ENCODE results near the gene TM9SF1. TPM values are rescaled to one million over a fixed set of nuclear protein-coding genes. Genes with fewer than 3 reads are reported as not detected.

Gene TM9SF1
- total and polyA plus RNA-seq, 10 of the 15 experiments (the other 5 are each of a cell fraction or from before 2014, with no cell fraction given), result 7.2 to 39.2 (median 17.6) TPM

GRCh38 chr14:24147761-24148428 lies 47.3 kb downstream of the TM9SF1 start:
- peak; percentile 0; the same call in 2 of the 3 replicates for ATAC-seq
- Histone ChIP-seq H3K4me3 (peak overlapping the region; percentile 82), H3K27me3 (replicated peaks in 1 of 2; ENCODE audit: control insufficient read depth in 2 of 2, insufficient read depth in 2 of 2, low read length in 1 of 2) (no peaks in the 10 kb centered on the region), H3K27ac (ENCODE audit: control insufficient read depth, insufficient read depth) (peak overlapping the region; percentile 90), H3K9me3 (replicated peaks; ENCODE audit: control insufficient read depth, insufficient read depth, low read length) (no peaks in the 10 kb centered on the region; the same call in 2 of the 3 replicates), H3K36me3 (ENCODE audit: control insufficient read depth in 2 of 2, insufficient read depth in 2 of 2, low read length in 1 of 2) (peaks cover 18 to 37% of the 10 kb centered on the region in 2 experiments), H3K4me2 (ENCODE audit: control insufficient read depth, insufficient read depth) (peak overlapping the region; percentile 48), H3K4me1 (ENCODE audit: control insufficient read depth, insufficient read depth, low read length) (peaks cover 10% of the 10 kb centered on the region), H4K20me1 (ENCODE audit: control insufficient read depth, insufficient read depth) (no peaks in the 10 kb centered on the region), H3K79me2 (ENCODE audit: control insufficient read depth, insufficient read depth, low read length) (peaks cover 61% of the 10 kb centered on the region), H2AFZ (ENCODE audit: control insufficient read depth, low read depth, low read length) (no peak overlapping the region), H3K9ac (ENCODE audit: control insufficient read depth, insufficient read depth, low read length) (peak overlapping the region; percentile 81)
- ChIA-PET RAD21 (ENCODE audit: unreplicated experiment) (interaction anchor here (1.2 to 3.9 kb wide), 8 partner anchors 11 to 58 kb away, joined by 3 to 37 read pairs (median 16); partner anchors contain the start of genes DCAF11, IRF9, NRL and PCK2), SMC1A (ENCODE audit: uncharacterized antibody, unreplicated experiment) (interaction anchor here (1.1 to 4.8 kb wide), 7 partner anchors 8 to 94 kb away, joined by 4 to 54 read pairs (median 8); partner anchors contain the start of genes DCAF11, IPO4, IRF9 and NRL), CTCF (interaction anchor here (0.6 to 8.2 kb wide), 9 partner anchors 8 to 124 kb away, joined by 3 to 63 read pairs (median 5); partner anchors contain the start of genes DCAF11, IRF9, NRL and PCK2), POLR2A (interaction anchor here (0.5 to 5.8 kb wide), 13 partner anchors 9 to 369 kb away, joined by 4 to 99 read pairs (median 17); partner anchors contain the start of genes CHMP4A, DCAF11, IPO4 and IRF9)
- intact Hi-C loops (cut with micrococcal nuclease; ENCODE audit: unreplicated experiment), result loop anchor here (1.0 to 5.0 kb wide), 2 partner anchors 13 to 149 kb away; partner anchors contain the start of genes DHRS1, IRF9 and NOP9
- TSS peak; percentile 69 for BruUV-seq (replicated peaks)
- no peak for DNase-seq (ENCODE audit: low read depth, low spot score)
- TF ChIP-seq SMARCA5 (IDR thresholded peaks at IDR 0.05) (0 out of 2 replicates have a peak, but pooled peaks have one; percentile 10), GATAD2B (conservative IDR thresholded peaks at IDR 0.05; ENCODE audit: low read depth) (no peak; the same call in 1 of the 2 replicates), LARP7 (IDR thresholded peaks at IDR 0.05) (0 out of 2 replicates have a peak, but pooled peaks have one; percentile 16), BACH1 (IDR thresholded peaks at IDR 0.05; ENCODE audit: borderline replicate concordance) (0 out of 2 replicates have a peak, but pooled peaks have one; percentile 4), MXI1 (IDR thresholded peaks at IDR 0.05; ENCODE audit: low read depth, low read length) (peak; percentile 5; the same call in 1 of the 2 replicates), PML (IDR thresholded peaks at IDR 0.05; ENCODE audit: low read length) (no peak)
- TF ChIP-seq, protein P1, sequence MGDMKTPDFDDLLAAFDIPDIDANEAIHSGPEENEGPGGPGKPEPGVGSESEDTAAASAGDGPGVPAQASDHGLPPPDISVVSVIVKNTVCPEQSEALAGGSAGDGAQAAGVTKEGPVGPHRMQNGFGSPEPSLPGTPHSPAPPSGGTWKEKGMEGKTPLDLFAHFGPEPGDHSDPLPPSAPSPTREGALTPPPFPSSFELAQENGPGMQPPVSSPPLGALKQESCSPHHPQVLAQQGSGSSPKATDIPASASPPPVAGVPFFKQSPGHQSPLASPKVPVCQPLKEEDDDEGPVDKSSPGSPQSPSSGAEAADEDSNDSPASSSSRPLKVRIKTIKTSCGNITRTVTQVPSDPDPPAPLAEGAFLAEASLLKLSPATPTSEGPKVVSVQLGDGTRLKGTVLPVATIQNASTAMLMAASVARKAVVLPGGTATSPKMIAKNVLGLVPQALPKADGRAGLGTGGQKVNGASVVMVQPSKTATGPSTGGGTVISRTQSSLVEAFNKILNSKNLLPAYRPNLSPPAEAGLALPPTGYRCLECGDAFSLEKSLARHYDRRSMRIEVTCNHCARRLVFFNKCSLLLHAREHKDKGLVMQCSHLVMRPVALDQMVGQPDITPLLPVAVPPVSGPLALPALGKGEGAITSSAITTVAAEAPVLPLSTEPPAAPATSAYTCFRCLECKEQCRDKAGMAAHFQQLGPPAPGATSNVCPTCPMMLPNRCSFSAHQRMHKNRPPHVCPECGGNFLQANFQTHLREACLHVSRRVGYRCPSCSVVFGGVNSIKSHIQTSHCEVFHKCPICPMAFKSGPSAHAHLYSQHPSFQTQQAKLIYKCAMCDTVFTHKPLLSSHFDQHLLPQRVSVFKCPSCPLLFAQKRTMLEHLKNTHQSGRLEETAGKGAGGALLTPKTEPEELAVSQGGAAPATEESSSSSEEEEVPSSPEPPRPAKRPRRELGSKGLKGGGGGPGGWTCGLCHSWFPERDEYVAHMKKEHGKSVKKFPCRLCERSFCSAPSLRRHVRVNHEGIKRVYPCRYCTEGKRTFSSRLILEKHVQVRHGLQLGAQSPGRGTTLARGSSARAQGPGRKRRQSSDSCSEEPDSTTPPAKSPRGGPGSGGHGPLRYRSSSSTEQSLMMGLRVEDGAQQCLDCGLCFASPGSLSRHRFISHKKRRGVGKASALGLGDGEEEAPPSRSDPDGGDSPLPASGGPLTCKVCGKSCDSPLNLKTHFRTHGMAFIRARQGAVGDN (IDR thresholded peaks at IDR 0.05), result 0 out of 2 replicates have a peak, but pooled peaks have one; percentile 10
- 3% methylated on average over 25 of the region's 29 CpGs for WGBS (ENCODE audit: insufficient coverage, insufficient replicate concordance, low lambda C conversion rate, missing lambda C conversion rate)
- no peak for FAIRE-seq
- in situ Hi-C loops (cut with MboI), result no loop called here

Measured in GM12878 (cell line).